NCI-H2171 (cell line): ENCODE measurements around the gene SEMA3A.

Experiments used
- DNase-seq: peaks from one replicate; lab custom pipeline; 2025; lab: John Stamatoyannopoulos, UW

The SEMA3A gene

GRCh38 chr7:84195295-84196060 is 889 bp upstream of the SEMA3A start:
- DNase-seq = no peak

- DNase-seq = no peak
Observed at GRCh38 chr7:84193747-84194146, 842 bp downstream of the SEMA3A start.

GRCh38 chr7:84191842-84192241 is 2.7 kb downstream of the SEMA3A start:
- DNase-seq = no peak

GRCh38 chr7:84191261-84191660 is 3.3 kb downstream of the SEMA3A start:
- DNase-seq = no peak

- DNase-seq = no peak
Observed at GRCh38 chr7:84190016-84190705, 4.4 kb downstream of the SEMA3A start.

GRCh38 chr7:84188786-84189405 is 5.7 kb downstream of the SEMA3A start:
- no peak for DNase-seq

- no peak for DNase-seq
Observed at GRCh38 chr7:84187813-84188510, 6.6 kb downstream of the SEMA3A start.

- no peak for DNase-seq
Observed at GRCh38 chr7:84187087-84187805, 7.3 kb downstream of the SEMA3A start.

GRCh38 chr7:84183741-84184140 is 10.8 kb downstream of the SEMA3A start:
- no peak for DNase-seq

GRCh38 chr7:84182301-84182700 is 12.3 kb downstream of the SEMA3A start:
- no peak for DNase-seq

GRCh38 chr7:84181628-84182027 is 13.0 kb downstream of the SEMA3A start:
- DNase-seq = no peak

GRCh38 chr7:84177758-84178412 is 16.7 kb downstream of the SEMA3A start:
- DNase-seq = no peak

GRCh38 chr7:84176716-84177115 is 17.9 kb downstream of the SEMA3A start:
- no peak for DNase-seq

- peak; percentile 23 for DNase-seq
Observed at GRCh38 chr7:84175461-84175860, 19.1 kb downstream of the SEMA3A start.

GRCh38 chr7:84170646-84171045 is 23.9 kb downstream of the SEMA3A start:
- no peak for DNase-seq

- DNase-seq = no peak
Observed at GRCh38 chr7:84162584-84162983, 32.0 kb downstream of the SEMA3A start.

GRCh38 chr7:84162125-84162524 is 32.5 kb downstream of the SEMA3A start:
- DNase-seq = no peak

GRCh38 chr7:84161398-84161797 is 33.2 kb downstream of the SEMA3A start:
- no peak for DNase-seq

- no peak for DNase-seq
Observed at GRCh38 chr7:84159435-84159834, 35.2 kb downstream of the SEMA3A start.

GRCh38 chr7:84157171-84157570 is 37.4 kb downstream of the SEMA3A start:
- no peak for DNase-seq
